Psoas muscle (tissue), 8 donors: Measurements from ENCODE around the gene TTC27. TPM values are rescaled to one million over a fixed set of nuclear protein-coding genes. Genes with fewer than 3 reads are reported as not detected.

Experiments used
- ATAC-seq, 4 donors: fragments of 200-7000 bp; cut with Tn5 transposase; one replicate each; pipeline ENCODE4 v1.9.1; 2020; ENCODE audit warnings: moderate library complexity in 3 of 4, mild to moderate bottlenecking in 2 of 4
- DNase-seq, 2 donors: peaks; one replicate each; pipeline ENCODE4 v3.0.0-alpha.2; 2020
- H3K27ac ChIP-seq: fragments of 200-600 bp; one replicate; pipeline ENCODE4 v1.8.0; 2022
- H3K27me3 ChIP-seq, 3 donors: fragments of 200-600 bp in 1 of 3; one replicate each; pipeline versions ENCODE4 v1.6.1 to v1.8.0; 2013 to 2022; ENCODE audit warnings: low read length in 2 of 3, mild to moderate bottlenecking in 2 of 3, moderate library complexity in 1 of 3; ENCODE audit not compliant: insufficient read depth in 3 of 3
- H3K36me3 ChIP-seq, 2 donors: fragments of 200-600 bp in 1 of 2; one replicate each; pipeline versions ENCODE4 v1.6.1 to v1.8.0; 2013 to 2022; ENCODE audit warnings: low read depth in 1 of 2, mild to moderate bottlenecking in 1 of 2, moderate library complexity in 1 of 2; ENCODE audit not compliant: insufficient read depth in 1 of 2
- H3K4me1 ChIP-seq: fragments of 200-600 bp; one replicate; pipeline ENCODE4 v1.8.0; 2022
- H3K4me3 ChIP-seq: fragments of 200-600 bp; one replicate; pipeline ENCODE4 v1.8.0; 2022; ENCODE audit warnings: mild to moderate bottlenecking
- H3K9me3 ChIP-seq: fragments of 200-600 bp; one replicate; pipeline ENCODE4 v1.8.0; 2022
- CTCF ChIP-seq: fragments of 200-600 bp; IDR thresholded peaks from one replicate; pipeline ENCODE4 v1.8.0; 2022; ENCODE audit warnings: antibody characterized with exemption
- WGBS, 3 donors: extraction: QIAGEN DNeasy Blood & Tissue Kit; methylation state at CpG; one replicate each; pipeline versions ENCODE4 v1.1.6 to v1.1.7; 2013; 5-methylcytosine and 5-hydroxymethylcytosine counted together
- intact Hi-C, 2 donors: fragments of 100-400 bp; cut with DNase I; formaldehyde crosslinking; loops; one replicate each; pipeline versions ENCODE4 v1.11.0 to v1.14.2; 2022
- polyA plus RNA-seq, 3 donors: library from polyadenylated mRNA; stranded (reverse); fragments of 200-250 nt; gene quantifications; one replicate each; pipeline ENCODE4 v1.2.3, GENCODE V29; 2013
- total RNA-seq, 4 donors: library from RNA; stranded (reverse); fragmentation: NEBNext Ultra II Directional in 2 of 4; extraction: Animal tissue kit (Norgen Biotek cat#: 25700) in 2 of 4; gene quantifications; one replicate each; pipeline versions ENCODE4 v1.2.1 to v1.2.4, GENCODE V29; 2021 to 2023
- donor health status: healthy with polysubstance abuse.
- donor health status: DM: no; HTN: no; CAD: no; lungs with moderate emphysema.
- donor health status: Bipolar disorder and iron deficiency.
- donor health status: healthy.
- donor health status: DM: yes; HTN: yes; CAD: no.
- donor health status: DM: no; HTN: no; CAD: no.
- donor health status: DM: no; HTN: no; CAD: no.
- donor health status: DM: yes; HTN: yes; CAD: no.

TTC27 gene
- total and polyA plus RNA-seq, 7 donors = 8.7 to 15.4 (median 12.2) TPM

DNA sequence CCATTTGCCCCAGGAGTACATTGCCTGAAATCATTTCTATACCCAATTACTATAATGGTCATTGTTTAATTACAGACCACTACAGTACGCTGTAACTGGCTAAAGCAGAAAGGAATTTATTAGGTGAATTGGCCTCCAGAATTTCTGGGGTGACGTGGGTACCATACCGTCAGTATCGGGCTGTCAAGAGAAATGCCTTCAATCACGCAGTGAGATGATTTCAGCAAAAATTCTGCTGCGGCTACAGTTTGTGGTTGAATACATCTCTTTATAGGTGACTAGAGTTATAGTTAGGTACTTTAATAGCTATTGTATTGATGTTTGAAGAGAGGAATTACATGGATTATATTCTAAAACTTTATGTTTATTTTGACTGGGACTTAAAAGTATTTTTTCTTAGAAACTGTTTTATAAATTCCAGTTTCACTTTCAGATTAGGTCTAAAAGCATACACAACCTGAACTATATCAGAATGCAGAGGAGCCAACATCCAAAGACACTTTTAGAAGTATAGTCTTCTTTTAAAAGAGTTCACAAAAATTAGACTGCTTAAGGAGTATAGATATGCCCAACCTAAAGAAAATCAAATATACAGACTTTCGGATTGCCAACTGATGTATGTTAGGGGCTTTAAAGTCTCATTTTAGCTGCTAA is 128.4 kb downstream of the TTC27 start:
- no peaks in the 10 kb centered on the region for H3K9me3 ChIP-seq
- TF ChIP-seq CTCF = no peak
- ATAC-seq (no peak), DNase-seq (no peak)
- 93 to 95% (median 94%) methylated on average over 7 of the region's 7 CpGs for WGBS, 3 donors
- peaks cover 0 to 14% of the 10 kb centered on the region in 2 donors for H3K36me3 ChIP-seq
- no peaks in the 10 kb centered on the region for H3K27me3 ChIP-seq
- H3K27ac ChIP-seq = no peak overlapping the region
- no peaks in the 10 kb centered on the region for H3K4me1 ChIP-seq
- no peak overlapping the region for H3K4me3 ChIP-seq
- intact Hi-C loops = no loop called here

DNA sequence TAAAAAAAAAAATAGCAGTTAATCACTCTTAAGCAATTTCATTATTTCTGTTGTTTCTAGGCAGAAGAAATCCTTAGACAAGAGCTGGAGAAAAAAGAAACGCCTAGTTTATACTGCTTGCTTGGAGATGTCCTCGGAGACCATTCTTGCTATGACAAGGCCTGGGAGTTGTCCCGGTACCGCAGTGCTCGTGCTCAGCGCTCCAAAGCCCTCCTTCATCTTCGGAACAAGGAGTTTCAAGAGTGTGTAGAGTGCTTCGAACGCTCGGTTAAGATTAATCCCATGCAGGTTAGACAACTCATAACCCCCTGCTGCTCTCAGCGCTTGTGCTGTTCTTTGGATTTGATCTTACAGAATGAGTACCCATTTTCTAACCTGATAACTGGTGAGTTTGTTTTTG is 130.4 kb downstream of the TTC27 start:
- no peak for ATAC-seq
- intact Hi-C loops = no loop called here
- TF ChIP-seq CTCF = no peak

GRCh38 chr2:32760628-32761027 is 132.8 kb downstream of the TTC27 start:
- intact Hi-C loops = loop anchor here in 1 of 2 donors (5.0 kb wide), 1 partner anchor 837 kb away; the partner anchor contains the start of gene FAM98A
- H3K27me3 ChIP-seq = no peaks in the 10 kb centered on the region
- H3K27ac ChIP-seq = no peak overlapping the region
- 91 to 97% (median 92%) methylated on average over 4 of the region's 4 CpGs for WGBS, 3 donors
- ATAC-seq = no peak
- H3K4me3 ChIP-seq = no peak overlapping the region
- TF ChIP-seq CTCF = no peak
- DNase-seq = no peak
- no peaks in the 10 kb centered on the region for H3K4me1 ChIP-seq
- peaks cover 0 to 14% of the 10 kb centered on the region in 2 donors for H3K36me3 ChIP-seq
- H3K9me3 ChIP-seq = no peaks in the 10 kb centered on the region

More for the DNA sequence above, 130.4 kb downstream of the TTC27 start:
- Histone ChIP-seq H3K36me3 (peaks cover 0 to 14% of the 10 kb centered on the region in 2 donors), H3K27me3 (no peaks in the 10 kb centered on the region), H3K4me1 (no peaks in the 10 kb centered on the region), H3K27ac (no peak overlapping the region), H3K9me3 (no peaks in the 10 kb centered on the region), H3K4me3 (no peak overlapping the region)
- 85 to 88% (median 87%) methylated on average over 11 of the region's 11 CpGs for WGBS, 3 donors
- no peak for DNase-seq

DNA sequence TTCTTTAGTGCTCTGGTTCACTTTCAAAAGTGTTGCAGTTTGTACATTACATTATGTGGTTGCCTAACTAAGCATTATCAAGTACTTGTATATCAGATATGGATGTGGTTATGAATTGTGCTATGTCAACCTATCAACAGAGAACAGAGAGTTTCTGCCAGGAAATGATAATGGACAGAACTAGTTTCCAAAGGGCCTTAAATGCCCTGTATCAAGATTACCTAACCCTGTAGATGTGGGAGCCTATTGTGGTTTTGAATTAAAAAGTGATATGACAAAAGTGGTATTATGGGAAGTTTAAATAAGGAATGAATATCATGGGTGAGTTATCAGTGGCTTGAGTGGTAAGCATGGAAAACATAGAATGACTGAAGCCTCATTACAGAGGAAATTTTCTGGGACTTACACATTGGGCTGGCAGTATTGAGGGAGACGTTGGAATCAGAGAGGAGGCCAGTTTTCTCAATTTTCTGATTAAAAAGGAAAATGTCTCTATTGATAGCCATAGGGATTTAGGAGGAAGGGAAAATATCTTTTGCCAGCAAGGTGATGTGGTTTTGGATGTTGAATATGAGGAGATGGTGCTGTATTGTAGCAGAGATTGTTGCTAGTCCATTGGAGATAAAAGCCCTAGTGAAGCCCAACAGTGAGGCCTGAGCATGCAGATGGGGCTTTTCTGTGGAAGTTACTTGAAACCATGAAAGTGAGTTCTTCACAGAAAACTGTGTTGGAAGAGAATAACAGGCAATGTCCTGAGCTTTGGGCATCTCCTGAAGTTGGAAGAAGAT is 140.7 kb downstream of the TTC27 start:
- 91 to 100% (median 95%) methylated on average over 1 of the region's 1 CpG for WGBS, 3 donors
- Histone ChIP-seq H3K4me1 (no peaks in the 10 kb centered on the region), H3K27ac (no peak overlapping the region), H3K4me3 (no peak overlapping the region), H3K27me3 (no peaks in the 10 kb centered on the region), H3K9me3 (no peaks in the 10 kb centered on the region), H3K36me3 (peaks cover 0 to 12% of the 10 kb centered on the region in 2 donors)
- intact Hi-C loops = no loop called here
- ATAC-seq (no peak), DNase-seq (no peak)
- no peak for TF ChIP-seq CTCF
